HepG2 (cell line): ENCODE measurements around the gene GTF2A2. TPM values are rescaled to one million over a fixed set of nuclear protein-coding genes. Genes with fewer than 3 reads are reported as not detected.

ENCODE experiments used
- NCOA1 ChIP-seq: sonication (generic); formaldehyde crosslinking; IDR thresholded peaks from 2 replicates; pipeline ENCODE4 v1.9.0; 2021; ENCODE audit warnings: missing genetic modification reagents
- PTBP1 ChIP-seq: fragments of 200-400 bp; formaldehyde crosslinking; IDR thresholded peaks from 2 replicates; pipeline ENCODE4 v1.6.1; 2018; ENCODE audit warnings: low read length, low read depth; ENCODE audit not compliant: poor library complexity, severe bottlenecking
- REXO4 ChIP-seq: sonication (generic); formaldehyde crosslinking; IDR thresholded peaks from 2 replicates; pipeline ENCODE4 v1.8.0; 2022; ENCODE audit warnings: missing genetic modification reagents, mild to moderate bottlenecking, borderline replicate concordance
- SRF ChIP-seq: IDR thresholded peaks from 2 replicates; pipeline ENCODE4 v1.6.1; 2011; ENCODE audit warnings: mild to moderate bottlenecking, low read depth, low read length, moderate library complexity
- XRCC5 ChIP-seq: fragments of 200-400 bp; formaldehyde crosslinking; optimal IDR thresholded peaks from 2 replicates; pipeline ENCODE3; 2017; ENCODE audit warnings: mild to moderate bottlenecking, low read length
- ZFP1 ChIP-seq: IDR thresholded peaks from 2 replicates; pipeline ENCODE4 v1.6.1; 2016
- ZNF530 ChIP-seq: sonication (generic); formaldehyde crosslinking; IDR thresholded peaks from 2 replicates; pipeline ENCODE4 v1.5.0; 2020; ENCODE audit warnings: low read depth, mild to moderate bottlenecking, missing genetic modification reagents
- ZNF607 ChIP-seq: sonication (generic); formaldehyde crosslinking; IDR thresholded peaks from 2 replicates; pipeline ENCODE4 v1.5.1; 2020; ENCODE audit warnings: missing genetic modification reagents, mild to moderate bottlenecking, borderline replicate concordance
- ZNF768 ChIP-seq: sonication (generic); formaldehyde crosslinking; IDR thresholded peaks from 2 replicates; pipeline ENCODE4 v1.4.0; 2020; ENCODE audit warnings: missing genetic modification reagents
- polyA plus RNA-seq, 8 experiments: library from polyadenylated mRNA; depleted of rRNA in 3 of 8; stranded (reverse) in 7 of 8; unstranded in 1 of 8; fragments of >200 nt; fragmentation: Illumina TruSeq in 4 of 8; extraction: Trizol in 4 of 8; gene quantifications; 2 replicates each; pipeline versions ENCODE4 v1.2.1 to v1.2.3, GENCODE V29; 2011 to 2016; ENCODE audit warnings: low read depth in 4 of 8, missing spikeins in 1 of 8, mixed read lengths in 1 of 8; ENCODE audit not compliant: insufficient read depth in 1 of 8
- total RNA-seq, 5 experiments: library from RNA; depleted of rRNA; stranded (reverse); fragments of >200 nt; fragmentation: Illumina TruSeq; extraction: Trizol; gene quantifications; 2 replicates each; pipeline ENCODE4 v1.2.3, GENCODE V29; 2016; ENCODE audit warnings: low read depth in 1 of 5
- TF ChIP-seq, protein P1 (sequence below): sonication (generic); formaldehyde crosslinking; IDR thresholded peaks from 2 replicates; pipeline ENCODE4 v1.4.0; 2020; ENCODE audit warnings: missing genetic modification reagents
- TF ChIP-seq, protein P2 (sequence below): IDR thresholded peaks from 2 replicates; pipeline ENCODE4 v1.6.1; 2016; ENCODE audit warnings: mild to moderate bottlenecking
- TF ChIP-seq, protein P3 (sequence below): sonication (generic); formaldehyde crosslinking; conservative IDR thresholded peaks from 2 replicates; pipeline ENCODE4 v1.8.0; 2022; ENCODE audit warnings: mild to moderate bottlenecking, moderate library complexity, missing genetic modification reagents
- TF ChIP-seq, protein P4 (sequence below): sonication (generic); formaldehyde crosslinking; IDR thresholded peaks from 2 replicates; pipeline ENCODE4 v1.5.1; 2020; ENCODE audit warnings: mild to moderate bottlenecking, missing genetic modification reagents
- TF ChIP-seq, protein P5 (sequence below): sonication (generic); formaldehyde crosslinking; IDR thresholded peaks from 2 replicates; pipeline ENCODE4 v1.4.0; 2020; ENCODE audit warnings: mild to moderate bottlenecking, missing genetic modification reagents

The GTF2A2 gene
- total and polyA plus RNA-seq, 2 of the 13 experiments (the other 11 are each of a cell fraction or from before 2014, with no cell fraction given), result 24.4 to 106 TPM

DNA sequence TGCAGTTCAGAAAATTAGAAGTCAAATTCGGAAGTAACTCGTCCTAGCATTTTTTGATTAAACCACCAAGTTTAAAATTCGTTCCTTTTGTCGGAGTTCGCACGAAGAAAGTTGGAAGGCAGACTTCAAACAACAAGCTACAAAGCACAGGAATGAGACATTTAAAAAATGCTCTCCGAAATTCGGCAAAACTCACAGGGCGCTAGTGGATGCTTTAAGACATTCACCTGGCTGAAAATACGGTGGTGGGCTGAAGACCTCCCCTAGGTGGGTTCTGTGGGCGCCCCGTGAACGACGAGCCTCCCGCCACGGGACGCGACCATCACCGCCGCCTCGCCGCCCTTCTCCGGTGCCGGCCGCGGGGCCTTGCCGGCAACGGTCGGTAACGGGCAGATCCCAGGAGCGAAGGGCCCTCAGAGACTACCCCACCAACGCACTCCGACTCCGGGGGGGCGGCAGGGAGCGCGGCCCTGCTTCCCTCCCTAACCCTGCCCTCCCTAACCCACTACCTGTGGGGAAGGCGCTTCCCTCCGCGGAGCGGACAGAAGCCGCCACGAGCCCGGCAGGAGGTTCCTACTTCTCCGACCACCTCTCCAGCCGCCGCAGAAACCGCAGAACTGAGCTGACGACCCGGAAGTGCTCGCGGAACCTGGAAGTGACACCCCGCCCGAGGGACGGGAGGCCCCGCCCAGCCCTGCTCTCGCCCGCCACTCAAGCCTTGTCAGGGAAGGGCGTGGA is at the start of gene GTF2A2 (continued):
- TF ChIP-seq ZNF530 (CRISPR knock-in tag) (no peak), PTBP1 (no peak), ZNF607 (peak; percentile 36; the same call in 1 of the 2 replicates), ZFP1 (CRISPR knock-in tag) (peak; percentile 58; the same call in 1 of the 2 replicates), SRF (no peak), ZNF768 (CRISPR knock-in tag) (0 out of 2 replicates have a peak, but pooled peaks have one; percentile 68), REXO4 (no peak), NCOA1 (CRISPR knock-in tag) (no peak), XRCC5 (peak; percentile 45)
- TF ChIP-seq, protein P1, sequence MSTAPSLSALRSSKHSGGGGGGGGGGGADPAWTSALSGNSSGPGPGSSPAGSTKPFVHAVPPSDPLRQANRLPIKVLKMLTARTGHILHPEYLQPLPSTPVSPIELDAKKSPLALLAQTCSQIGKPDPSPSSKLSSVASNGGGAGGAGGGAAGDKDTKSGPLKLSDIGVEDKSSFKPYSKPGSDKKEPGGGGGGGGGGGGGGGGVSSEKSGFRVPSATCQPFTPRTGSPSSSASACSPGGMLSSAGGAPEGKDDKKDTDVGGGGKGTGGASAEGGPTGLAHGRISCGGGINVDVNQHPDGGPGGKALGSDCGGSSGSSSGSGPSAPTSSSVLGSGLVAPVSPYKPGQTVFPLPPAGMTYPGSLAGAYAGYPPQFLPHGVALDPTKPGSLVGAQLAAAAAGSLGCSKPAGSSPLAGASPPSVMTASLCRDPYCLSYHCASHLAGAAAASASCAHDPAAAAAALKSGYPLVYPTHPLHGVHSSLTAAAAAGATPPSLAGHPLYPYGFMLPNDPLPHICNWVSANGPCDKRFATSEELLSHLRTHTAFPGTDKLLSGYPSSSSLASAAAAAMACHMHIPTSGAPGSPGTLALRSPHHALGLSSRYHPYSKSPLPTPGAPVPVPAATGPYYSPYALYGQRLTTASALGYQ (CRISPR knock-in tag), result peak; percentile 48; the same call in 1 of the 2 replicates
- TF ChIP-seq, protein P2, sequence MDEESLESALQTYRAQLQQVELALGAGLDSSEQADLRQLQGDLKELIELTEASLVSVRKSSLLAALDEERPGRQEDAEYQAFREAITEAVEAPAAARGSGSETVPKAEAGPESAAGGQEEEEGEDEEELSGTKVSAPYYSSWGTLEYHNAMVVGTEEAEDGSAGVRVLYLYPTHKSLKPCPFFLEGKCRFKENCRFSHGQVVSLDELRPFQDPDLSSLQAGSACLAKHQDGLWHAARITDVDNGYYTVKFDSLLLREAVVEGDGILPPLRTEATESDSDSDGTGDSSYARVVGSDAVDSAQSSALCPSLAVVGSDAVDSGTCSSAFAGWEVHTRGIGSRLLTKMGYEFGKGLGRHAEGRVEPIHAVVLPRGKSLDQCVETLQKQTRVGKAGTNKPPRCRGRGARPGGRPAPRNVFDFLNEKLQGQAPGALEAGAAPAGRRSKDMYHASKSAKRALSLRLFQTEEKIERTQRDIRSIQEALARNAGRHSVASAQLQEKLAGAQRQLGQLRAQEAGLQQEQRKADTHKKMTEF (CRISPR knock-in tag), result peak; percentile 78
- TF ChIP-seq, protein P3, sequence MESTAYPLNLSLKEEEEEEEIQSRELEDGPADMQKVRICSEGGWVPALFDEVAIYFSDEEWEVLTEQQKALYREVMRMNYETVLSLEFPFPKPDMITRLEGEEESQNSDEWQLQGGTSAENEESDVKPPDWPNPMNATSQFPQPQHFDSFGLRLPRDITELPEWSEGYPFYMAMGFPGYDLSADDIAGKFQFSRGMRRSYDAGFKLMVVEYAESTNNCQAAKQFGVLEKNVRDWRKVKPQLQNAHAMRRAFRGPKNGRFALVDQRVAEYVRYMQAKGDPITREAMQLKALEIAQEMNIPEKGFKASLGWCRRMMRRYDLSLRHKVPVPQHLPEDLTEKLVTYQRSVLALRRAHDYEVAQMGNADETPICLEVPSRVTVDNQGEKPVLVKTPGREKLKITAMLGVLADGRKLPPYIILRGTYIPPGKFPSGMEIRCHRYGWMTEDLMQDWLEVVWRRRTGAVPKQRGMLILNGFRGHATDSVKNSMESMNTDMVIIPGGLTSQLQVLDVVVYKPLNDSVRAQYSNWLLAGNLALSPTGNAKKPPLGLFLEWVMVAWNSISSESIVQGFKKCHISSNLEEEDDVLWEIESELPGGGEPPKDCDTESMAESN (CRISPR knock-in tag), result peak; percentile 30; the same call in 1 of the 2 replicates
- TF ChIP-seq, protein P4, sequence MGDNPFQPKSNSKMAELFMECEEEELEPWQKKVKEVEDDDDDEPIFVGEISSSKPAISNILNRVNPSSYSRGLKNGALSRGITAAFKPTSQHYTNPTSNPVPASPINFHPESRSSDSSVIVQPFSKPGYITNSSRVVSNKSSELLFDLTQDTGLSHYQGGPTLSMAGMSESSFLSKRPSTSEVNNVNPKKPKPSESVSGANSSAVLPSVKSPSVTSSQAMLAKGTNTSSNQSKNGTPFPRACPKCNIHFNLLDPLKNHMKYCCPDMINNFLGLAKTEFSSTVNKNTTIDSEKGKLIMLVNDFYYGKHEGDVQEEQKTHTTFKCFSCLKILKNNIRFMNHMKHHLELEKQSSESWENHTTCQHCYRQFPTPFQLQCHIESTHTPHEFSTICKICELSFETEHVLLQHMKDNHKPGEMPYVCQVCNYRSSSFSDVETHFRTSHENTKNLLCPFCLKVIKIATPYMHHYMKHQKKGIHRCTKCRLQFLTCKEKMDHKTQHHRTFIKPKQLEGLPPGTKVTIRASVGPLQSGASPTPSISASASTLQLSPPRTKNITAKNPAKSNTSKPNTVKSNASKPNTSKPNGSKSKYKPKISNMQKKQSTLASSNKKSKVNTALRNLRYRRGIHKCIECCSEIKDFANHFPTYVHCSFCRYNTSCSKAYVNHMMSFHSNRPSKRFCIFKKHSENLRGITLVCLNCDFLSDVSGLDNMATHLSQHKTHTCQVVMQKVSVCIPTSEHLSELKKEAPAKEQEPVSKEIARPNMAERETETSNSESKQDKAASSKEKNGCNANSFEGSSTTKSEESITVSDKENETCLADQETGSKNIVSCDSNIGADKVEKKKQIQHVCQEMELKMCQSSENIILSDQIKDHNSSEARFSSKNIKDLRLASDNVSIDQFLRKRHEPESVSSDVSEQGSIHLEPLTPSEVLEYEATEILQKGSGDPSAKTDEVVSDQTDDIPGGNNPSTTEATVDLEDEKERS (CRISPR knock-in tag), result 0 out of 2 replicates have a peak, but pooled peaks have one; percentile 23
- TF ChIP-seq, protein P5, sequence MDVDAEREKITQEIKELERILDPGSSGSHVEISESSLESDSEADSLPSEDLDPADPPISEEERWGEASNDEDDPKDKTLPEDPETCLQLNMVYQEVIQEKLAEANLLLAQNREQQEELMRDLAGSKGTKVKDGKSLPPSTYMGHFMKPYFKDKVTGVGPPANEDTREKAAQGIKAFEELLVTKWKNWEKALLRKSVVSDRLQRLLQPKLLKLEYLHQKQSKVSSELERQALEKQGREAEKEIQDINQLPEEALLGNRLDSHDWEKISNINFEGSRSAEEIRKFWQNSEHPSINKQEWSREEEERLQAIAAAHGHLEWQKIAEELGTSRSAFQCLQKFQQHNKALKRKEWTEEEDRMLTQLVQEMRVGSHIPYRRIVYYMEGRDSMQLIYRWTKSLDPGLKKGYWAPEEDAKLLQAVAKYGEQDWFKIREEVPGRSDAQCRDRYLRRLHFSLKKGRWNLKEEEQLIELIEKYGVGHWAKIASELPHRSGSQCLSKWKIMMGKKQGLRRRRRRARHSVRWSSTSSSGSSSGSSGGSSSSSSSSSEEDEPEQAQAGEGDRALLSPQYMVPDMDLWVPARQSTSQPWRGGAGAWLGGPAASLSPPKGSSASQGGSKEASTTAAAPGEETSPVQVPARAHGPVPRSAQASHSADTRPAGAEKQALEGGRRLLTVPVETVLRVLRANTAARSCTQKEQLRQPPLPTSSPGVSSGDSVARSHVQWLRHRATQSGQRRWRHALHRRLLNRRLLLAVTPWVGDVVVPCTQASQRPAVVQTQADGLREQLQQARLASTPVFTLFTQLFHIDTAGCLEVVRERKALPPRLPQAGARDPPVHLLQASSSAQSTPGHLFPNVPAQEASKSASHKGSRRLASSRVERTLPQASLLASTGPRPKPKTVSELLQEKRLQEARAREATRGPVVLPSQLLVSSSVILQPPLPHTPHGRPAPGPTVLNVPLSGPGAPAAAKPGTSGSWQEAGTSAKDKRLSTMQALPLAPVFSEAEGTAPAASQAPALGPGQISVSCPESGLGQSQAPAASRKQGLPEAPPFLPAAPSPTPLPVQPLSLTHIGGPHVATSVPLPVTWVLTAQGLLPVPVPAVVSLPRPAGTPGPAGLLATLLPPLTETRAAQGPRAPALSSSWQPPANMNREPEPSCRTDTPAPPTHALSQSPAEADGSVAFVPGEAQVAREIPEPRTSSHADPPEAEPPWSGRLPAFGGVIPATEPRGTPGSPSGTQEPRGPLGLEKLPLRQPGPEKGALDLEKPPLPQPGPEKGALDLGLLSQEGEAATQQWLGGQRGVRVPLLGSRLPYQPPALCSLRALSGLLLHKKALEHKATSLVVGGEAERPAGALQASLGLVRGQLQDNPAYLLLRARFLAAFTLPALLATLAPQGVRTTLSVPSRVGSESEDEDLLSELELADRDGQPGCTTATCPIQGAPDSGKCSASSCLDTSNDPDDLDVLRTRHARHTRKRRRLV (CRISPR knock-in tag), result peak; percentile 20; the same call in 1 of the 2 replicates
